B cell (primary cell): ENCODE data around the gene SNTG2.

Source experiments
- EZH2 ChIP-seq: IDR thresholded peaks from 2 replicates; pipeline ENCODE4 v1.6.1; 2012; ENCODE audit warnings: borderline replicate concordance, low read depth, mild to moderate bottlenecking, moderate library complexity, low read length; ENCODE audit not compliant: insufficient read depth, poor library complexity, severe bottlenecking
- TF ChIP-seq, protein P1 (sequence below): fragments of 200-600 bp; IDR thresholded peaks from one replicate; pipeline ENCODE4 v1.8.0; 2022; ENCODE audit warnings: antibody characterized with exemption, mild to moderate bottlenecking

DNA sequence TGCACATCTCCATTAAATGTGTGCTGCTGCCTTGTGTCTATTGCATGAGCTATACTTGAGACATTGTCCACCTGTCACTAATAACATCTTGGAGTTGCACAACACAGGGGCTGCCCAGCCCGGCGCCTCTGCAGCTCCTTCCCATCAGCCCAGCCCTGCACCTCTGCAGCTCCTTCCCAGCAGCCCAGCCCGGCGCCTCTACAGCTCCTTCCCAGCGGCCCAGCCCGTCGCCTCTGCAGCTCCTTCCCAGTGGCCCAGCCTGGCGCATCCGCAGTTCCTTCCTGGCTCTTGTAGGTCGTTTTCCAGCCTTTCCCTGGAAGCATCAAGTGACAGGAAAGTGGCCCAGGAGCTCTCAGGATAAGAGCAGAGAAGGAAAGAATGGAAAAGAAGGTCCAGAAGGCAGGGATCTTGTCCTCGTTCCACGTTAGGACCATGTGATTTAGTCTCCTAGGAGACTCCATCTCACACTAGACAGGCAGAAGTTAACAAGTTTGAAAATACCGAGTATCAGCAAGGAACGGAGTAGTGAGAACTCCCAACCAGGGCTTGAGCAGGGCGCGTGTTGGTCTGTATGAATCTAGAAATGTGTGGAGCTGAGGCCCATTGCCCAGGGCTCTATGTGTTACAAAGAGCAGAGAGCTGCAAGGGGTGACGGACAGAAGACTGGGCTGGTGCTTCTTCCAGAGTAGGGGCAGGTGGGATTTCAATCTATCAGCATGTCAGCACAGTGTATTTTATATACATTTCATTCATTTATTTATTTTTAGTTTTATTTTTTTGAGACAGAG lies 346.9 kb downstream of the SNTG2 start:
- TF ChIP-seq, protein P1, sequence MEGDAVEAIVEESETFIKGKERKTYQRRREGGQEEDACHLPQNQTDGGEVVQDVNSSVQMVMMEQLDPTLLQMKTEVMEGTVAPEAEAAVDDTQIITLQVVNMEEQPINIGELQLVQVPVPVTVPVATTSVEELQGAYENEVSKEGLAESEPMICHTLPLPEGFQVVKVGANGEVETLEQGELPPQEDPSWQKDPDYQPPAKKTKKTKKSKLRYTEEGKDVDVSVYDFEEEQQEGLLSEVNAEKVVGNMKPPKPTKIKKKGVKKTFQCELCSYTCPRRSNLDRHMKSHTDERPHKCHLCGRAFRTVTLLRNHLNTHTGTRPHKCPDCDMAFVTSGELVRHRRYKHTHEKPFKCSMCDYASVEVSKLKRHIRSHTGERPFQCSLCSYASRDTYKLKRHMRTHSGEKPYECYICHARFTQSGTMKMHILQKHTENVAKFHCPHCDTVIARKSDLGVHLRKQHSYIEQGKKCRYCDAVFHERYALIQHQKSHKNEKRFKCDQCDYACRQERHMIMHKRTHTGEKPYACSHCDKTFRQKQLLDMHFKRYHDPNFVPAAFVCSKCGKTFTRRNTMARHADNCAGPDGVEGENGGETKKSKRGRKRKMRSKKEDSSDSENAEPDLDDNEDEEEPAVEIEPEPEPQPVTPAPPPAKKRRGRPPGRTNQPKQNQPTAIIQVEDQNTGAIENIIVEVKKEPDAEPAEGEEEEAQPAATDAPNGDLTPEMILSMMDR, result no peak
- TF ChIP-seq EZH2, result no peak
